GM19099 (cell line): ENCODE data around the gene IL16.

ENCODE experiments used
- POLR2A ChIP-seq: IDR thresholded peaks from 3 replicates; pipeline ENCODE4 v1.6.1; 2011; ENCODE audit warnings: low read depth; ENCODE audit not compliant: insufficient read length; ENCODE audit errors: extremely low read depth

IL16 gene

GRCh38 chr15:81223346-81223971, 26.8 kb downstream of the IL16 start:
- TF ChIP-seq POLR2A = no peak

GRCh38 chr15:81224232-81224631, 27.6 kb downstream of the IL16 start:
- TF ChIP-seq POLR2A = no peak

- no peak for TF ChIP-seq POLR2A
Observed at GRCh38 chr15:81225161-81225671, 28.5 kb downstream of the IL16 start.

- no peak for TF ChIP-seq POLR2A
Observed at GRCh38 chr15:81227716-81228115, 31.0 kb downstream of the IL16 start.

GRCh38 chr15:81229586-81229985, 32.9 kb downstream of the IL16 start:
- TF ChIP-seq POLR2A = no peak

GRCh38 chr15:81235276-81236123, 38.8 kb downstream of the IL16 start:
- no peak for TF ChIP-seq POLR2A

- no peak for TF ChIP-seq POLR2A
Observed at GRCh38 chr15:81239190-81239589, 42.5 kb downstream of the IL16 start.

- TF ChIP-seq POLR2A = no peak
Observed at GRCh38 chr15:81242778-81243177, 46.1 kb downstream of the IL16 start.

- TF ChIP-seq POLR2A = no peak
Observed at GRCh38 chr15:81244306-81244705, 47.6 kb downstream of the IL16 start.

- no peak for TF ChIP-seq POLR2A
Observed at GRCh38 chr15:81253846-81254245, 57.2 kb downstream of the IL16 start.

GRCh38 chr15:81254277-81254915, 57.7 kb downstream of the IL16 start:
- no peak for TF ChIP-seq POLR2A

GRCh38 chr15:81254916-81255290, 58.2 kb downstream of the IL16 start:
- no peak for TF ChIP-seq POLR2A

GRCh38 chr15:81255315-81255957, 58.8 kb downstream of the IL16 start:
- TF ChIP-seq POLR2A = no peak

GRCh38 chr15:81255958-81256320, 59.3 kb downstream of the IL16 start:
- TF ChIP-seq POLR2A = no peak

- TF ChIP-seq POLR2A = no peak
Observed at GRCh38 chr15:81256916-81257315, 60.2 kb downstream of the IL16 start.
